Measurements from ENCODE around the gene TTYH2.

- TF ChIP-seq TAF1 (IDR thresholded peaks at IDR 0.05; ENCODE audit: low read depth, low read length) (no peak), POLR2A (IDR thresholded peaks at IDR 0.05; ENCODE audit: low read depth, low read length) (no peak), POLR2AphosphoS5 (IDR thresholded peaks at IDR 0.05; ENCODE audit: low read depth, low read length) (no peak), POU2F2 (IDR thresholded peaks at IDR 0.05; ENCODE audit: low read depth, low read length) (no peak)
These were observed 555 bp downstream of the TTYH2 start for GRCh38 chr17:74213861-74214391.

Data from GM12891 (cell line).